GM21515 (cell line): ENCODE measurements around the gene SCNN1G.

Experiments used
- ATAC-seq: cut with Tn5 transposase; IDR thresholded peaks from one replicate; pipeline ENCODE4 v1.9.1; 2021; ENCODE audit not compliant: unreplicated experiment

SCNN1G gene

DNA sequence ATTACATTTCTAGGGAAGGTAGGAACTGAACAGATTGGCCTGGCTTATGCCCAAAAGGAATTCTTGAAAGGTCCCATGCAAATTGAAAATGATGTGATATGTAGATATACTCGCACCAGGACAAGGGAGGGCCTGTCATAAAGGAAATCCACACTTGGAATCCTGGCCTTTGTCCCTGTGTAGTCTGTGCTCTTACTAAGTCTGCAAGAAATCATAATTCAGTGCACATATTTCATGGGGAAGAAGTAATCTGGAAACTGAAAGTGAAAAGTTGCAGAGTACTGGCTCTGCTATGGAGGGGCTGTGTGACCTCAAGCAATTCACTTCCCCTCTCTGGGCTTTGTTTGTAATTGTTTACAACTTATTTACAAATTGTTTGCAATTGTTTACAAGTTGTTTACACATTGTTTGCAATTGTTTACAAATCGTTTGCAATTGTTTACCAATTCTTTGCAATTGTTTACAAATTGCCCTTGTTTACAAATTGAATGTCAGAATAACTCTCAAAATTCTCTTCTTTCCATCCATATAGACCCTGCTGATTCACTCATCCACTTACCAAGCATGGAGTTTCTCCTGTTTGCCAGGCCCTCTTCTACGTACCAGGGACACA lies 12.9 kb downstream of the SCNN1G start:
- no peak for ATAC-seq

DNA sequence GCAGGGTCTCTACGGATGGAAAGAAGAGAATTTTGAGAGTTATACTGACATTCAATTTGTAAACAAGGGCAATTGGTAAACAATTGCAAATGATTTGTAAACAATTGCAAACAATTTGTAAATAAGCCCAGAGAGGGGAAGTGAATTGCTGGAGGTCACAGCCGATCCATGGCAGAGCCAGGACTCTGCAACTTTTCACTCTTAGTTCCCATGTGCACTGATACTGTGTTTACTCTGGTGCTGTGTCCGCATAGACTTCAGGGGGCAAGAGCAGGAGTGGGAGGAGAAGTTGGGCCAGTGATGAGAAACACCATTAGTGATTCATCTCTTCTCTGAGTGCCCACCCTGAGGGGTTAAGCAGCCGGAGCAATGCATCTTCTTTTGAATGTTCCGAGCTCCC lies 14.0 kb downstream of the SCNN1G start:
- ATAC-seq: no peak

DNA sequence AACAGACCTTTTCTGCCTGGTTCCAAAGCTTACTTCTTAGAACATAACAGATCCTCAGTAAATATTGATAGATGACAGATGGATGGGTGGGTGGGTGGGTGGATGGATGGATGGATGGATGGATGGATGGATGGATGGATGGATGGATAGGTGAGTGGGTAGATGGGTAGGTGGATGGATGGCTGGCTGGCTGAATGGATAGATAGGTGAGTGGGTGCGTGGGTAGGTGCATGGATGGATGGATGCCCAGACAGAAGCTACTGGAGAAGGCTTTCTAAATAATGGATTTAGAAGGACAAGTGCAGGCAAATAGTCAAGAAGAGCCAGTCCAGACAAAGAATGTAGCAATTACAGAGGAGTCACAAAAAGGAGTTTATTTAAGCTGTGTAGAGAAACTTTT lies 19.6 kb downstream of the SCNN1G start:
- no peak for ATAC-seq

DNA sequence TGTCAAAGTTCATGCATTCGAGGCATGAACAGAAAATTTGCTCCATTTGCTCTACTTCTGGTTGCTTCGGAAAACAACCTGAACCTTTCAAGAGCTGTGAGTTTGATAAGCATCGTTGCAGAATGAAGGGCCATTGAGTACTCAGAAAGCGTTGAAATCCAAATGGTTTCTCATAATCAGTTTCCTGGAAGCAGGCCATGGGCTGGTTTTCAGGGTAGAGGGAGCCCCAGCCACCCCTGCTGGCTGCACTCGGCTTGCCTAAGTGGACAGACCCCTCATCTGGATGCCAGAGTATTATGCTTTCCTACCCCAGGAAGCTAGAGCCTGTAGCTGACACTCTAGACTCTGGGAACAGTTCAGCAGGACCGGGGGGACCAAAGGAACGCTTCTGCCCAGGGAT lies 24.4 kb downstream of the SCNN1G start:
- ATAC-seq: no peak

DNA sequence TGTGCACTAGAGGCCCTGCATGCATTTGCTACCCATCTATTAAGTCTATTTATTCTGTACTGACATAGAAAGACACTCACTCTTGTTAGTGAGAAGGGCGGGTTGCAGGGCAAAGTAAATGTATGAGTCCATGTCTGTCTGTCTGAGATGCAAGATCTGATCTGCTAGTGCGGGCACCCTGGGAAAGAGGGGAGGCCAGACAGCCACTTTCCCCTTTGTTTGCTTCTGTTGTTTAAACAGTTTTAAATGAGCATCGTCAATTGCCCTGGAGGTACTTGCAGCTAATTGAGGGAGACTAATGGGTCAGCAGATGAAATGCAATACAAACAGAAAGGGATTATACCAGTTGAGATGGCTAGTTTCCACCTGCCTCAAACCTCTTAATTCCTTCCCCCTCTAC lies 24.9 kb downstream of the SCNN1G start:
- ATAC-seq: no peak

DNA sequence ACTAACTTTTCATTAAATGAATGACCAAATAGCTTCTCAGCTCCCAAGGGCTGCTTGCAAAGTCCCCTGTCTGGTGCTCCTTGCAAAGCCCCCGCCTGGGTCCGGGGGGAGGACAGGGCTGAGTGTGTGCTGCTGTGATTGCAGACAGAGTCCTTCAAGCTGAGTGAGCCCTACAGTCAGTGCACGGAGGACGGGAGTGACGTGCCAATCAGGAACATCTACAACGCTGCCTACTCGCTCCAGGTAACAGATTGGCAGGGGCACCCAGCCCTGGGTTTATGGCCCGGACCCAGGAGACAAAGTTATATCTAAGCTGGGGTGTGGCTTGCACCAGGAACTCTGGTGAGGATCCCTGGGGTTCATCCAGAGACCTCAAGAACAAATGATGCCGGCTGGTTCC lies 27.1 kb downstream of the SCNN1G start:
- no peak for ATAC-seq

DNA sequence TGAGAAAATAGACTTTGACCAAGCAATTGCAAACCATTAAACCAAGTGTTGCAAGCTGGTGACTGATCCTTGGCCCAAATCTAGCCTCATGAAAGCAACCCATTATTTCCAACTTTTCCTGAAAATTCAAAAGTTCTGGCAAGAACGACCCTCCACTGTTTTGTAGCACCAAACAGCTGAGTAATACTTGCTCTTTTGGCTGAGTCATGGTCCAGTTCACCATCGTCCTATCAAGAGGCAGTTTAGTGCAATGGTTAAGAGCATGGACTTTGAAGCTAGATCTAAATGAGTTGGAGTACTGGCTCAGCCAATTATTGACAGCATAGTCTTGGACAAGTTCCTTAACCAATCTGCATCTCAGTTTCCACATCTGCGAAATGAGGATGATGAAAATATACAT lies 31.3 kb downstream of the SCNN1G start:
- no peak for ATAC-seq

DNA sequence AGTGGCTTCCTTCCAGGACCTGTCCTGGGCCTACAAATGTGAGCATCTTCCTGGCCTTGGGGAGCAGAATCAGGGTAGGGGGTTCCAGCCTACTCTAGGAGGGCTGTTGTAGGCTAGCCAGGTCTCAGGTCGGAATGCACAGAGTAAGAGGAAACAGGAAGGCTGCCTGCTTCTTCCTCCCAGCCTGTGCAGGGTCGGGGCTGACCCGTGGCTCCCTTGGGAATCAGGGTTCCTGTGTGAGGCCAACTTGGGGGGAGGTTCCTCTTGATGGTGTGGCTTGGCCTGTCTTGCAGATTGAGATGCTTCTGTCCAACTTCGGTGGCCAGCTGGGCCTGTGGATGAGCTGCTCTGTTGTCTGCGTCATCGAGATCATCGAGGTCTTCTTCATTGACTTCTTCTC lies 32.3 kb downstream of the SCNN1G start:
- ATAC-seq: no peak

DNA sequence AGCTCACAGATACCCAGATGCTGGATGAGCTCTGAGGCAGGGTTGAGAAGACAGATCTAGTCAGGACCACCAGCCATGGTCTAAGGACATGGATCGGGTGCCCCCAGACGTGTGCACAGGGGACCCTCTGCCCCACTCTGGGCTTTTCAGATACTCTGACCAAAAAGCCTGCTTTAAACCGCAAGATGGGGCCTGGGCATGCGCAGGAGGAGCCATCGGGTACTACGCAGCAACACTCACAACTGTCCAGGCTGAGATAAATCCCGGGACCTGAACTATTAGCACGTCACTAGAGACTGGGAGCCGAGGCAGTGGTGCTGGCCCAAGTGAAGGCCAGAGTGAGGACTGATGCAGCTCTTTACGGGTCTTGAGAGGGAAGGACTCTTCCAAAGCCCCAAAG lies 32.9 kb downstream of the SCNN1G start:
- no peak for ATAC-seq

DNA sequence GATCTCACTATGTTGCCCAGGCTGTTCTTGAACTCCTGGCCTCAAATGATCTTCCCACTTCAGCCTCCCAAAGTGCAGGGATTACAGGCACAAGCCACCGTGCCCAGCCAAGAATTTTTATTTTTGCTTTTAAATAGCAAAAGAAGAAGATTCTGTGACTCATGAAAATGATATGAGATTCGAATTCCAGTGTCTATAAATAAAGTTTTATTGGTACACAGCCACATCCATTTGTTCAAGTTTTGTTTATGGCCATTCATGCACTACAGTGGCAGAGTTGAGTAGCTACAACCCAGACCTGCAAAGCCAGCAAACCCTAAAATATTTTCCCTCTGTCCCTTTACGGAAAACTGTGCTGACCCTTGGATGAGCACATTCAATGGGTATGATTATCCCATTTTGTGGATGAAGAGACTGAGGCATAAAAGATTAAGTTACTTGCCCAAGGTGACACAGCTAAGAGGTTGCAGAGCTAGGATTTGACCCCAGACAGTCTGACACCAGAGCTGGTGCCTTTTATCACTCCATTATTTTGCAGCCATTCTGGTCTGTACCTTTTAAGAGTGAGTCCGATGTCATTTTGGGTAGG lies 34.2 kb downstream of the SCNN1G start:
- no peak for ATAC-seq

DNA sequence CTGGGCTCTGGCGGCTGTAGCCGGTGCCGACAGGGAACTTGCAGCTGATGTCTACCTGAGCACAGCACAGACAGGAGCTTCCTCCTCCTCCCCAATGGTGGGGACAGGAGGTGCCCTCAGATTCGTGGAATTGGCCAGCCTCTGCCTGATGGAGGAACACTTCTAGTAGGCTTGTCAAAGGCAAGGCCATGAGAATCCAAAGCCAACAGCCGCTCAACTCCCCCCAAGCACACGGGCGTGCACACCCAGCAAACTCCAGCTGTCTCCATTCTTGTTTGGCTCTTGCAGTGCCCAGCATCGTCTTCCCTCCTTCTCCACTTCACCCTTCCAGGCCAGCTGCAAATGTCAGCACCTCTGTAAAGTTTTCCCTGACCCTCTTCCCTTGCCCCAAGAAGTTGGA lies 35.1 kb downstream of the SCNN1G start:
- no peak for ATAC-seq

DNA sequence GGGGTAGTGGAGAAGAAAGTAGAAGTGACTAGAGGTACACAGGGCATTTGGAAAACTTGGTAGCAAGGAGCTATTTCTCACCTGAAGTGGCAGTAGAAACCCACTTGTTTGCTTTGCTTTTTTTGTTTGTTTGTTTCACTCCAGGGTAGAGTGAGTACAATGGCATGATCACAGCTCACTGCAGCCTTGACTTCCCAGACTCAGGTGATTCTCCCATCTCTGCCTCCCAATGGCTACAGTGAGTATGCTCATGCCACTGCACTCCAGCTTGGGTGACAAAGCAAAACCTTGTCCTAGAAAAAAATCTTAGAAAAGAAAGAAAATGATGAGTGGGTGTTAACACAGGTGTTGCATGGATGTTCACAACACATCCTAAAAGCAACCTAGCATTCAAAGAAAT lies 40.4 kb downstream of the SCNN1G start:
- no peak for ATAC-seq

DNA sequence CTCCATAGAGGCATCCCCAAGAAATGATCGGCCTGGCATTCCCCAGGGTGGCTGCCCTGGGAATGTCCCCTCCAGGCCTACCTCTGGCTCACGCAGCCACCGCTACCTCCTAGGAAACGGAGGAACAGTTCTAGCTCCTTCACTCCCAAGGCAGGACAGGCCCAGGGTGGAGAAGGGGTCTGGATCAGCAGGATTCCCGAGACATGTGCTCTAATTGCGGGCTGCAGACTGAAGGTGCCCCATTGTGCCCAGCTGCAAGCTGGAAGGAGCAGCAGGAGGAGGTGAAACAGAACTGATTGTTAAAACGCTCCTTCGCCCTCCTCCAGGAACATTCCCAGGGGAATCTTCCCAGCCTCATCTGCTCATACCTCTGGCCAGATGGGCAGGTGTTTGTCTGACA lies 40.8 kb downstream of the SCNN1G start:
- ATAC-seq: no peak

DNA sequence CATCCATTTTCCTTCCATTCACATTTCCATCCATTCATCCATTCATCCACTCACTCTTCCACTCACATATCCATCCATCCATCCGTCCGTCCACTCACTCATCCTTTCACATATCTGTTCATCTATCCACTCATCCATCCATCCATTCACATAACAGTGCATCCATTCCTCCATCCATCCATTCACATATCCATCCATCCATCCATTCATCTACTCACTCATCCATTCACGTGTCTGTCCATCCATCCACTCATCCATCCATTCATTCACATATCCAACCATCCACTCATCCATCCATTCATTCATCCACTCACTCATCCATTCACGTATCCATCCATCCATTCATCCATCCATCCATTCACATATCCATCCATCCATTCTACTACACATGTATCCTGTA lies 42.6 kb downstream of the SCNN1G start:
- no peak for ATAC-seq

DNA sequence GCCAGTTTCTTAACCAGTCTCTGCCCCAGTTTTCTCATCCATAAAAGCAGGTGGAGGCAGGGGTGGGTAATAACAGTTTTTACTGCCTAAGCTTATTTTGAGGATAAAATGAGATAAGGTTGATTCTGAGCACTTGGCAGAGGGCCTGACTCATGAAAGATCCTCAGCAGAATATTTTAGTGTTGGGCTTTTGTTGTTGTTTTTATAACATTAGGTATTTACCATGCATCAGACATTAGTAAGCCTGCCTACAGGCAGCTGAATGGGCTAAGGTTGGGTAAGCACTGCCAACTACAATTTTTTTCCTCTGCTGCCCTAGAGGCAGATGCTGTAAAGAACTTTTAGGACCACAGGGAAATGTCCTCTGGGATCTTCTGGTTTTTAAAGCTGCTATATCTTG lies 43.1 kb downstream of the SCNN1G start:
- ATAC-seq: no peak

DNA sequence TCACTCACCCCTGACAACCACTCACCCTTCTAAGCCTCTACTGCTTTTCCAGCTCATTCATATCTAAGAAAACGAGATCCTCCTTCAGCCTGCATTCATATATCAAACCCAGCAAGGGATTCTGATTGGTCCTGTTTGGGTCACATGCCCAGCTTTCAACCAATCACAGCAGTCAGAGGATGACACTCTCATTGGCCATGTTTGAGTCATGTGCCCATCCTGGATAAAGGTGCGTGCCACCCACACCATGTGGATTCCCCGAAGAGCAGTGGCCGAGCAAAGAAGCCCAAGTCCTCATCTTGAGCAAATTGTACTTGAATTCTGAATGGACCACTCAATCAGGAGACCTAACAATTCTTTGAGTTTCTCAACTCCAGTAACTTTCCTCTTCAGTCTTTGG lies 45.0 kb downstream of the SCNN1G start:
- ATAC-seq: no peak

DNA sequence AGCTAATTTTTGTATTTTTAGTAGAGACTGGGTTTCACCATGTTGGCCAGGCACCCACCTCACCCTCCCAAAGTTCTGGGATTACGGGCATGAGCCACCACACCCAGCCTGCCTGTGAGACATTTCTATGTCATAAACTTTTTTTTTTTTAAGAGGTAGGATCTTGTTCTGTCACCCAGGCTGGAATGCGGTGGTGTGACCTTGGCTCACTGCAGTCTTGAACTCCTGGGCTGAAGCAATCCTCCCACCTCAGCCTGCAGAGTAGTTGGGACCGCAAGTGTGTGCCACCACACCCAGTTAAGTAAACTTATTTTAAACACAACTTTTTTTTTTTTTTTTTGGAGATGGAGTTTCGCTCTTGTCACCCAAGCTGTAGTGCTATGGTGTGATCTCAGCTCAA lies 47.2 kb downstream of the SCNN1G start:
- no peak for ATAC-seq

DNA sequence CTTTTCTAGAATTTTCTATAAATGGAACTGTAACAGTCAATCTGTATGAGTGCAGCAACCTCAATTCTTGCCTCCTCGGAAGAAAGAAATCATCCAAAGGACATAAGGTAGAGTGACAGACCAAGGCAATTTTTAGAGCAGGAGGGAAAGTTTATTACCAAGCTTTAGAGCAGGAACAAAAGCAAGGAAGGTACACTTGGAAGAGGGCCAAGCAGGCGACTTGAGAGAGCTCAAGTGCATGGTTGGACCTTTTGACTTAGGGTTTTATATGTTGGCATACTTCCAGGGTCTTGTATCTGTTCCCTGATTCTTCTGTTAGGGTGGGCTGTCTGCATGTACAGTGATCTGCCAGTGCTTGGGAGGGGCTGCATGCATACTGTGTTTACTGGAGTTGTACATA lies 50.3 kb downstream of the SCNN1G start:
- no peak for ATAC-seq

DNA sequence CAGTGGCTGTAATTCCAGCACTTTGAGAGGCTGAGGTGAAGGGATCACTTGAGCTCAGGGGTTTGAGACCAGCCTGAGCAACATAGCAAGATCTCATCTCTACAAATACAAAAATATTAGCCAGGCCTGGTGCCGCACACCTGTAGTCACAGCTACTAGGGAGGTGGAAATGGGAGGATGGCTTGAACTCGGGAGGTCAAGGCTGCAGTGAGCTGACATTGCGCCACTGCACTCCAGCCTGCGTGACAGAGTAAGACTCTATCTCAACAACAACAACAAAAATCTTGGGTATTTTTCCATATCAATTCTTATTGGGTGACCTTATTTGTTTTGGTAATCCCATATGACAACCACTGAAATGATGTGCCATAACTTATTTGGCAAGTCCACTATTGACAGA lies 52.6 kb downstream of the SCNN1G start:
- ATAC-seq: no peak

DNA sequence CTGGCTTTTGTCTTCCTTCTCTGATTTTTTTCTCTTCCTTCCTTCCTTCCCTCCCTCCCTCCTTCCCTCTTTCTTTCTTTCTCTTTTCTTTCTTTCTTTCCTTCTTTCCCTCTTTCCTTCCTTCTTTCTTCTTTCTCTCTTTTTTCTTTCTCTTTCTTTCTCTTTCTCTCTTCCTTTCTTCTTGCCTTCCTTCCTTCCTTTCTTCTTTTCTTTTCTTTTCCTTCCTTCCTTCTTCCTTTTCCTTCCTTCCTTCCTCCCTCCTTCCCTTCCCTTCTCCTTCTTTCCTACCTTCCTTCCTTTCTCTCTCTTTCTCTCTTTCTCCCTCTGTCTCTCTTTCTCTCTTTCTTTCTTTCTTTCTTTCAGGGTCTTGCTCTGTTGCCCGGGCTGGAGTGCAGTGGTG lies 54.4 kb downstream of the SCNN1G start:
- ATAC-seq: no peak

DNA sequence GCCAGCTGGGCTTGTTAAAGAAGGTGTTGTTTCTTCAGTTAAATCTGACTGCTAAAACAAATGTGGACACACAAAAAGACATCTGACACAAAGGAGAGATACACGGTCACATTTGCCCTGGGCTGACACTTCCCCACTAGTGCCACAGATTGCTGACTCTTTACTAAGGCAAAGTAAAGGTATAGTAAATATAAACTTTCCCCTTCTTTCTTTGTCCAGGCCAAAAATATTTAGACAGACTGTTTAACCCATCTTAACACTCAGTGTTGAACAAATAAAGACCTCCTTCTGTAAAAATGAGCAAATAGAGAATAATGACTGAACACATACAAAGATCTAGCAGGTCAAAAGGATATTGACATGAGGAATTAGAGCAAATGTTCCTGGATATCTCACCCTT lies 58.4 kb downstream of the SCNN1G start:
- no peak for ATAC-seq

DNA sequence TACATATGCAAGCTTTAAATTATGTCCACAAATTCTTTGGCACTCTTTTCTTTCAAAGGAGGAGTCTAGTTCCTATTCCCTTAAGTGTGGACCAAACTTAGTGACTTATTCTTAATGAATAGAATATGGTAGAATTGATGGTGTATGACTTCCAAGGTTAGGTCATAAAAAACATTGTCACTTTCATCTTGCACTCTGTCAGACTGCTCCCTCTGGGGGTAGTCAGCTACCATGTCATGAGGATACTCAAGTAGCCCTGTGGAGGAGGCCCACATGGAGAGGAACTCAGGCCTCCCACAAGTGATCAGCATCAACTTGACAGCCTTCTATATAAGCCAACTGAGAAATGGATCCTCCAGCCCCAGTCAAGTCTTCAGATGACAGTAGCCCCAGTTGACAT lies 61.6 kb downstream of the SCNN1G start:
- no peak for ATAC-seq

DNA sequence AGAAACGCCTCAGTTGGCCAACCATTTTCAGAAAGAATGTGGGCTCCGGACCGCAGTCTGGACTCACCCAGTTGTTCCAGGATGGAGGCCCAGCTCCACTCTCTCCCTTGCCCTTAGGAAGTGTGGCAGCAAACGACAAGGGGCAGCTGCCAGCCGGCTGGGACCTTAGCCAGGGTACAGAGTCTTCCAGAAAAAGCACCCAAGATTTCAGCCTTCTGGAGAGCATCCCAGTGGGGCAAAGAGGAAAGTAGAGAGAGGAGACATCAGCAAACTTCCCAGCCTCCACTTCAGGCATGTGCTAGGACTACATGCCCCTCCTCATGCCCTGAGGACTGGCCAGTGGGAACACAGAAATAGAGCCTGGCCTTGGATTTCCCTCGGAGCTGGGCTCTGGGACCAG lies 62.7 kb downstream of the SCNN1G start:
- no peak for ATAC-seq
